Measurements from ENCODE around the gene ZNF25. TPM values are rescaled to one million over a fixed set of nuclear protein-coding genes. Genes with fewer than 3 reads are reported as not detected.
"Not testable (repeated sequence)": the region's sequence is repeated elsewhere in the genome, so short reads cannot be mapped to it uniquely, and the experiment has no call there.

ZNF25 gene
- 10 to 100 TPM in 3 of 4 donors, 1 to 10 TPM in 1; 8.8 to 20.3 (median 13.3) TPM for total RNA-seq

DNA sequence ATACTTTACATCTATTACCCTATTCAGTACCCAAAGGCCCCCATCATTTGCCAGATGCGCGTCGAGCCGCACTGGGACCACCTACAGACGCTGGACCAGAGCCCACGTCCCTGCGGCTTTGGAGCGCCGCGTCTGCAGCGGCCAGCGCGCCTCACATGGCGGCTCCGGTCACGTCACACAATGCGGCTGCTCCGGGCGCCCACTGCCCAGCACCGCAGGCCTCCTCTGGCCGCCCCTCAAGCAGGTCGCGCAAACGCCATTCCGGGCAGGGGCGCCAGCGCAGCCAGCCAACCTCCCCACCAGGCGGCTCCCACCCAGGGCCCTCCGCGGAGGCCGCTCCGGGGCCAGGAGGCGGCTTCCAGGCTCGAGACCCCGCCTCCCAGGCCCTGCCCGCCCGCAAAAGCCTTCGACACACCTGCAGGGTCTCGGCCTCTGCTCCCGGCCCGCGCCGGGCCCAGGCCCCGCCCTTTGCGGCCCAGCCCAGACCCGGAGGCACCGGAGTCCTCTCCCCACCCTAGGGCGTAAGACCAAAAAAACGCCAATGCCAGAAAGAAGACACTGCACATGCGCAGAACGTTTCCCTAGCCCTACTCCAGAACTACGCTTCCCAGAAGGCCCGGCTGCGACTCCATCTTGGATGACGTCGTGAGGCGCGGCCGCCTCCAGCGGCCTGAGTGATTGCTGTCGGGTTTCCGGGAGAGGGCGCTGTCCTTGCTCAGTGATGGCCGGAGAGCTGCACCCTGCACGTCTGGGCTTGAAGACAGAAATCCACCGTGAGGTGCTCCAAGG is at the start of gene ZNF25:
ZNF25 (minus strand) TSS at position 557 of the 789 bp plus-strand sequence. CDS start 4,925 bp downstream, outside the sequence.
- DNase-seq (ENCODE audit: low spot score) (peak; percentile 94), ATAC-seq (ENCODE audit: low FRiP score) (peak; percentile 99)
- TF ChIP-seq, protein P1, sequence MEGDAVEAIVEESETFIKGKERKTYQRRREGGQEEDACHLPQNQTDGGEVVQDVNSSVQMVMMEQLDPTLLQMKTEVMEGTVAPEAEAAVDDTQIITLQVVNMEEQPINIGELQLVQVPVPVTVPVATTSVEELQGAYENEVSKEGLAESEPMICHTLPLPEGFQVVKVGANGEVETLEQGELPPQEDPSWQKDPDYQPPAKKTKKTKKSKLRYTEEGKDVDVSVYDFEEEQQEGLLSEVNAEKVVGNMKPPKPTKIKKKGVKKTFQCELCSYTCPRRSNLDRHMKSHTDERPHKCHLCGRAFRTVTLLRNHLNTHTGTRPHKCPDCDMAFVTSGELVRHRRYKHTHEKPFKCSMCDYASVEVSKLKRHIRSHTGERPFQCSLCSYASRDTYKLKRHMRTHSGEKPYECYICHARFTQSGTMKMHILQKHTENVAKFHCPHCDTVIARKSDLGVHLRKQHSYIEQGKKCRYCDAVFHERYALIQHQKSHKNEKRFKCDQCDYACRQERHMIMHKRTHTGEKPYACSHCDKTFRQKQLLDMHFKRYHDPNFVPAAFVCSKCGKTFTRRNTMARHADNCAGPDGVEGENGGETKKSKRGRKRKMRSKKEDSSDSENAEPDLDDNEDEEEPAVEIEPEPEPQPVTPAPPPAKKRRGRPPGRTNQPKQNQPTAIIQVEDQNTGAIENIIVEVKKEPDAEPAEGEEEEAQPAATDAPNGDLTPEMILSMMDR (IDR thresholded peaks at IDR 0.05) = peak in 2 of 3 donors; percentile 52 to 80

DNA sequence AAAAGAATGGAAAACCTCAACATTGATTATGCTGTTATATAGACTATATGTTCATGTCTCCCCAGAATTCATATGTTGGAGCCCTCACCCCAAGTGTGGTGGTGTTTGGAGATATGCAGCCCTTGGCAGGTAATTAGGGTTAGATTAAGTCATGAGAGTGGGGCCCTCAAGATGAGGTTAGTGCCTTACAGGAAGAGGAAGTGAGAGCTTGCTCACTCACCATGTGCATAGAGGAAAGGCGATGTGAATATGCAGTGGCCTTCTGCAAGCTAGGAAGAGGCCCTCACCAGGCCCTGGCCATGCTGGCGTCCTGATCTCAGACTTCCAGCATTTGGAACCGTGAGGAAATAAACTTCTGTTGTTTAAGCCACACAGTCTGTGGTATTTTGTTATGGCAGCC is 48.8 kb upstream of the ZNF25 start:
- no peak for ATAC-seq (ENCODE audit: low FRiP score)
- no peak for DNase-seq (ENCODE audit: low spot score)
- TF ChIP-seq, protein P1 (IDR thresholded peaks at IDR 0.05) = no peak

DNA sequence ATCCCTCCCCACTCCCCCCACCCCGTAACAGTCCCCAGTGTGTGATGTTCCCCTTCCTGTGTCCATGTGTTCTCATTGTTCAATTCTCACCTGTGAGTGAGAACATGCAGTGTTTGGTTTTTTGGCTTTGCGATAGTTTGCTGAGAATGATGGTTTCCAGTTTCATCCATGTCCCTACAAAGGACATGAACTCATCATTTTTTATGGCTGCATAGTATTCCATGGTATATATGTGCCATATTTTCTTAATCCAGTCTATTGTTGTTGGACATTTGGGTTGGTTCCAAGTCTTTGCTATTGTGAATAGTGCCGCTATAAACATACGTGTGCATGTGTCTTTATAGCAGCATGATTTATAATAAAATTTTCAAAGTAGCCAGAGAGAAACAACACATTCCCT is 42.7 kb upstream of the ZNF25 start:
- ATAC-seq (ENCODE audit: low FRiP score); DNase-seq (ENCODE audit: low spot score): not testable (repeated sequence)

DNA sequence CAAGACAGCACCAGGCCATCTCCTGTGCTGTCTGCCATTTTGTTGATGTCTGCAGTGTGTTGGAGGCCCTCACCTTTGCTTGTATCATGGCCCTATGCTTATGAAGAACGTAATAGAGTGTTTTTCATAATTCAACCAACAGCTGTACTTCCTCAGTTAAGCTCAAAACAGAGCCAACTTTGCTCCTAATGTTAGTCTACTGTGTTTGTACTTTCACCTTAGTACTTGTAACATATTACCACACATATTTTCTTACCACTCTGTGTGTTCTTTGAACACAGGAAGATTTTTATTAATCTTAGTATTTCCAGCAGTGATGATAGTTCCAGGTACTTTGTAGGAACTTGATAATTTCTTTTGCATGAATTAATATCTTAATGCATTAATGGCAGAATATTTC is 39.9 kb upstream of the ZNF25 start:
- TF ChIP-seq, protein P1 (IDR thresholded peaks at IDR 0.05) = no peak
- DNase-seq (ENCODE audit: low spot score) (no peak), ATAC-seq (ENCODE audit: low FRiP score) (no peak)

GRCh38 chr10:38010119-38010903 is 33.9 kb upstream of the ZNF25 start, which contains the start of gene ZNF33A:
Gene ZNF33A, plus strand, starts transcription at chr10:38010675. Its CDS starts 1,667 bp downstream, at chr10:38012342.
- TF ChIP-seq, protein P1 (IDR thresholded peaks at IDR 0.05) = no peak
- peak; percentile 52 for DNase-seq (ENCODE audit: low spot score)
- peak; percentile 98 for ATAC-seq (ENCODE audit: low FRiP score)

DNA sequence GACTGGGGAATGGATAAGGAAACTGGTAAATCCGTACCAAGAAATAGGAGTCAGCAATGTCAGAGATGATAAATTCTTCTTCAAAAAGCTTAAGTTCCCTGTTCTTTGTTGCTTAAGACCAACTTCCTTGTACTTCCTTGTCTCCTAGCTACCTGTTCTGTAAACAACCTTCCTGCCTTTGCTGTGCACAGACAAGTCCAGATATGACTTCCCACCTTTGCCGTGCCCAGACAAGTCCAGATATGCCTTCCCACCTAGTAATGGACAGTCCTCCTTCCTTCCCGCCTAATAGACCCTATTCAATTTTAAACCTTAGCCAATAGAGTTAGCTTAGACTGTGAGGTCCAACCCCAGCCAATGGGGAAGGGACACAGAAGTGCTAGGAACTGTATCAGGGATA is 31.5 kb upstream of the ZNF25 start:
- ATAC-seq (ENCODE audit: low FRiP score) (no peak), DNase-seq (ENCODE audit: low spot score) (no peak)
- TF ChIP-seq, protein P1 (IDR thresholded peaks at IDR 0.05) = no peak

DNA sequence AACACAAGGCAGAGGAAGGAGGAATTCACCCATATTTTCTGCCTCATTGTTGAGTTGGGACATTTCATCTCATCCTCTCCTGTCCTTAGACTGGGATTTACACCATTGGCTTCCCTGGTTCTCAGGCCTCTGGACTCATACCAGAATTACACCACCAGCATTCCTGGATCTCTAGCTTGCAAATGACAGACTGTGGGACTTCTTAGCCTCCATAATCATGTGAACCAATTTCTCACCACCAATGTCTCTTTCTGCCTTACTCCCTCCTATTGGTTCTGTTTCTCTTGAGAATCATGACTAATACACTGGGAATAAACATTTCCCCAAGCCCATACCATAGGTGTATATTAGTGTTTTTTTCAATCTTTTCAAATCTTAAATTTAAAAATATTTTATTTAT is 31.1 kb upstream of the ZNF25 start:
- TF ChIP-seq, protein P1 (IDR thresholded peaks at IDR 0.05) = no peak
- ATAC-seq (ENCODE audit: low FRiP score) (no peak), DNase-seq (ENCODE audit: low spot score) (no peak)
